WI38 (cell line): ENCODE results near the gene PPP6R2.
A peak's percentile ranks its signal among the peaks of the same experiment; 100 is the strongest.
"Not testable (repeated sequence)": the region's sequence is repeated elsewhere in the genome, so short reads cannot be mapped to it uniquely, and the experiment has no call there.

Source experiments
- H3K4me3 ChIP-seq: 2 replicates; pipeline ENCODE4 v1.5.1; 2011; ENCODE audit warnings: low read depth, mild to moderate bottlenecking, control low read depth, low read length
- CTCF ChIP-seq: IDR thresholded peaks from 2 replicates; pipeline ENCODE4 v1.5.1; 2012; ENCODE audit warnings: low read depth, mild to moderate bottlenecking, control low read depth, low read length

The PPP6R2 gene

GRCh38 chr22:50319503-50319951 lies 23.6 kb upstream of the PPP6R2 start:
- TF ChIP-seq CTCF, result no peak
- no peak overlapping the region for H3K4me3 ChIP-seq

GRCh38 chr22:50320116-50320515 lies 23.0 kb upstream of the PPP6R2 start:
- no peak overlapping the region for H3K4me3 ChIP-seq
- TF ChIP-seq CTCF, result no peak

- H3K4me3 ChIP-seq, result no peak overlapping the region
- TF ChIP-seq CTCF, result no peak
These were observed 22.3 kb upstream of the PPP6R2 start for GRCh38 chr22:50320671-50321325.

GRCh38 chr22:50322382-50323104 lies 20.6 kb upstream of the PPP6R2 start:
- H3K4me3 ChIP-seq, result not testable (repeated sequence)

GRCh38 chr22:50323900-50324299 lies 19.2 kb upstream of the PPP6R2 start:
- TF ChIP-seq CTCF, result no peak
- no peak overlapping the region for H3K4me3 ChIP-seq

GRCh38 chr22:50325444-50326224 lies 17.5 kb upstream of the PPP6R2 start:
- TF ChIP-seq CTCF, result no peak
- H3K4me3 ChIP-seq, result peak overlapping the region; percentile 62

- no peak for TF ChIP-seq CTCF
- H3K4me3 ChIP-seq, result peak overlapping the region; percentile 62
These were observed 16.7 kb upstream of the PPP6R2 start for GRCh38 chr22:50326225-50326955.
